Measurements from ENCODE around the gene KIF26B.

The KIF26B gene

DNA sequence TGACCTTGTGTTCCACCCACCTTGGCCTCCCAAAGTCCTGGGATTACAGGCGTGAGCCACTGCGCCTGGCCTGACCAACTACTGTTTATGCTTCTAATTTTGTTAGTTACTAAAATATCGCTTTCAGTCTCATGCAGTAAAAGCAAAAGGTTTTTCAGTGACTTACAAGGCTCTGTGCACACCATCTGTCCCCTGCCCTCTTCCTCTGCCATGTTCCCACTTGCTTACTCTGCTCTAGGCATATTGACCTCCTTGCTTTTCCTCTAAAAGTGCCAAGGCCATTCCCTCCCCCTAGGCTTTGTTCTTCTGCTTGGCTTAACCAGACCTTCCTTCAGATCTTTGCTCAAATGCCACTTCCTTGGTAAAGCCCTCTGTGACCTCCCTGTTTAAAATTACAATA lies 276.9 kb downstream of the KIF26B start:
- DNase-seq (ENCODE audit: low read depth) = no peak

DNA sequence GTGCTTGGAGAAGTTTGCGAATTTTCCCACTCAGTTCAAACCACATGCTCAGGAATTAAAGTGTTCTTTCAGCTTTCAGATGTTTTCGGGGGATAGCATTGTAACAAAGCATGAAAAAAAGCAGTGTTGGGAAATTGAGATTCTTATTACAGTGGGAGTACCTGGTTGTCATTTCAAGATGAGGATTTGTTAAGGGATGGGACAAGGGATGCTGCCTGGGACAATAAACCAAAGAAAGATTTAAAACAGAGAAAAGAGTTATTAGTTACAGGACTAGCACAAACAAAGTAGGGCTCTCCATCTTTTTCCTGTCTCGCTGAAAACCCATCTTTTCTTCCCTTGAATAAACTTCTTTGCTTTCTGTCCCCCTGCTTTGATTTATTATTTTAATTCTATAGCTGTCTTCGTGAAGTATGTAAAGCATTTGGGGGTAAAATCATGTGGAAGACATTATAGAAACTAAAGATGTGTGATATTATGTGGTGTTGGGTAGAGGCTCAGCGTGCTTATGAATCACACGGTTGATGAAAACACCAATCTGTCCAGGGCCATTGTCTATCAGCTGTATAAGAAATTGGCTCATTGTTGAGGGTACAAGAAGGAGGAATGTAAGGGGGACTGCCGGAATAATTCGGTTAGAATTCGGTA lies 277.6 kb downstream of the KIF26B start:
- DNase-seq (ENCODE audit: low read depth) = no peak

DNA sequence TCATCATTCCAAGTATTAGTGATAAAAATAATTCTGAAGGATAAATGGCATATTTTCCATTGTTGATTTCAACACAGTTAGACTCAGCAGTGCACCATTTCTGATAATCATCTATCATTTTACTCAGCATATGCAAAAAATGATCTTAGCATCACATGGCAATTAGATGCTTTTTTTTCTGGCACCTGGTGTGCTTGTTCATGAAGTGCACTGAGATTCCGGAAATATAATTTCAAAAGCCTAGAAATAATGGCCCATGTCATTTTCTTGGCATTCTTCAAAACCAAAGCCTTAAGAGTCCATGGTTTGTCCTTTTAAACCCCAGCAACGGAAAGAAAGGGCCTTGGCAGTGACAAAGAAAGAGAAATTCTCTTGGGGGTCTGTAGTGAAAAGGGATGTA lies 278.8 kb downstream of the KIF26B start:
- DNase-seq (ENCODE audit: low read depth) = no peak

DNA sequence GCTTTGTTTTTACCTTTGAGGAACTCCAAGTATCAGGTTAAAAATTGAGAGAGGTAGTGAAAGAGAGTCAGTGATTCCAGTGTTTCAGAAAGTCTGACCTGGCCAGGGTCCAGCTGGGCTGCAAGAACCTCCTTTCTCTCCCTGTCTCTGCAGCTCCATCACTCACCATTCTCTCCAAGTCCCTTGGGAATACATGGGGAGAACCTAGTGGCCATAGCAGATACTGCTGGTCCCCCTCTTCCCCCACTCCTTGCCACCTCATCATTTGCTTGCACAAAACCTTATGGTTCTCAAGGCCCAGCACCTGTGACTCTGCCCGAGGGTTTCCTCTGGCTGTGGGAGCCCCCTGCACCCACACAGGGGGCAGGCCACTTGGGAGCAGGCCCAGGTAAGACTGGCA lies 279.5 kb downstream of the KIF26B start:
- no peak for DNase-seq (ENCODE audit: low read depth)

DNA sequence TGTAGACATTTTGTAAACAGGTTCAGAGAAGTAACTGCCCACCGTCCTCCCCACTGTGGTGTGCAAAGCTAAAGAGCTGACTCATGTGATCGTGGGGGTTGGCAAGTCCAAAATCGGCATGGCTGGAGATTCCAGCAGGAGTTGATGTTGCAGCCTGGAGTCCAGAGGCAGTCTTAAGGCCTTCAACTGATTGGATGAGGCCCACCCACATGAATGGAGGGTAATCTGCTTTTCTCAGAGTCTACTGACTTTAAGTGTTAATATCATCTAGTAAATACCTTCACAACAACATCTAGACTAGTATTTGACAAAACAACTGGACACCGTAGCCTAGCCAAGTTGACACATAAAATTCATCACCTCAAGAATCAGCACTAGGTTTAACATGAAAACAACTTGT lies 281.6 kb downstream of the KIF26B start:
- DNase-seq (ENCODE audit: low read depth) = no peak

DNA sequence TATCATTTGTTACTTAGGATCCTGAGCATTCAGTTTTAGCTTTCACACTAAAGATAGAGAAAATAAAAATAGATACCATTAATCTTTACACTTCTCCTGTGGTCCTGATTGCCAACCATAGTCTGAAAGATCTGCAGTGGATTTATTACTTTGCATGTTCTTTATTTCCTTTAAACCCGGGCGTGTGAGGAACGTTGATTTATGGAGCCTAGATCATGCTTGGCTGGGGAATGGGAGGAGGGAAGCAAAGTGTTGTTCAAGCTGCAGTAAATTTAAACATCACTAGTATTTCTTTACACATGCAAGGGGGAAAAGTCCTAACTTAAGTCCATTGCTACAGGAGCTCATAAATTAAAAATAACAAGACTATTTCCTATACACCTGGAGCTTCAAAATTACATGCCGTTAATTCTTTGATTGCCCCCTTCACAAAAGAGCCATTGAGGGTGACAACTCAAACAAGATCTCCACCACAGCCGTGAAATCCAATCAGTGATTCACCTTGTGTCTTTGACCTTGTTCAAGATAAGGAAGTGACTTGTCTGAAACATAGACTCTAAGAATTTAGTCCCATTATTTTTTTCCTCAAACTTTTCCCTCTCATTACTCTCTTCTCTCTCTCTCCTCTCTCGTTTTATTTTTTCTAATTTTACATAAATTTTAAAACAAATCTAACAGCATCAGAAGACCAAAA lies 282.7 kb downstream of the KIF26B start:
- DNase-seq (ENCODE audit: low read depth) = no peak

DNA sequence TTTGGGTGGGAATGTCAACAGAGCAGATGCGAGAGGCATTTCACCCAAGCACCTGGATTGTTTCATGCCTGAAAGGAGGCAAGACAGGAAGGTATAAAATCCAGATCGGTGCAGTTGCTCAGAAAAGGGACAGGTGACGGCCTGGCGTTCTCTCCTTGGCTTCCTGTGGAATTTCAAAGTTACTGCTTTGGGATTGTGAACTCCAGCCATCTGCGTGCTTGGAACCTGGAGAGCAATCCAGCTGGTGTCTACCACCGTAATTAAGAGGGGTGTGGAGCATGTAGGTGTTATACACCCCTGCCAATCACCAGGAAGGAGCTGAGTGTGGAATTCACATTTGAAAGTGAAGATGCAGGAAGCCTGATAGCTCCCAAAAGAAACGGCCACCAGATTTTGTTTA lies 286.1 kb downstream of the KIF26B start:
- DNase-seq (ENCODE audit: low read depth) = no peak

DNA sequence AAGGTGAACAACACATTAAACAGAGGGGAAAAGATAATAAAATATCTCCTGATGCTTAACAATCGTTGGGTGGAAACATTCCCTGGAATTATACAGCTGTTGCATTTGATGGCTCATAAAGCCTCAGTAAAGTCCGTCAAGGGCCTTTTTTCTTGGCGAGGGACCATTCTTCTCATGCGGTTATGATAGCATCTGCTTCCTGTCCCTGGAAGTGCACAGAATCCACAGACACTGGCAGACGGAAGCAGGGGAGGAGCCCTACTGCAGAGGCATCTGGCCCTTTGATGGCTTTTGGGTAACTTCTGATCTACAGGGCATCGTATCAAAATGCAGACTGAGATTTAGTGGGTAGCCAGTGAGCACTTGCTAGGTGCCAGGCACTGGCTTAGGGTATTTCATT lies 286.9 kb downstream of the KIF26B start:
- DNase-seq (ENCODE audit: low read depth) = no peak

DNA sequence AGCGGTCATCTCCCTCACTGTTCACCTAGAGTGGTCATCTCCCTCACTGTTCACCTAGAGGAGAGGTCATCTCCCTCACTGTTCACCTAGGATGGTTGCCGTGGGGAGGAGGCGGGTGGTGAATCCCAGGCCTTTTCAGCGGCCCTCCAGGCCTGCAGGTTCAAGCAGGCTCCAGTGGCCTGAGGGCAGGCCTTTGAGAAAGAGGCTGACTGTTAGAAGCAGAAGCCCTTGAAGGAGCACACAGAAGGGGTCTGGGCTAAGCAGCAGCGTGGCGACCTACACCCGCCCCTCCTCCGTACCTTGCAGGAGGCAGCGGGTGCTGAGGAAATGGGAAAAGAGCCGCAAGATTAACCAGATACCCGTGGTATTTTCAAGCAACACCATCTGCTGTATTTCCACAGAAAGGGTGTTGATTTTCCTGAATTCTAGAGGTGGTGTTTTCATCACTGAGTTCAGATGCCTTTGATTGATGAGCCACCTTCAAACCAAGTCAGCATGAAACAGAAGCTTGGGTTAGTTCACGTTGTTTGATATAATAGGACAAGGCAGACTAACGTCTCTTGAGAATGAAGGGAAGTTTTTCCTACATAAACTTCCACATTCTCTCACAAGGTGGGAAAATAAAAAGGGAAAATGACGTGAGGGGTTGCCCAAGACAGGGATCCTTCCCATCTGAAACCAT lies 289.5 kb downstream of the KIF26B start:
- no peak for DNase-seq (ENCODE audit: low read depth)

DNA sequence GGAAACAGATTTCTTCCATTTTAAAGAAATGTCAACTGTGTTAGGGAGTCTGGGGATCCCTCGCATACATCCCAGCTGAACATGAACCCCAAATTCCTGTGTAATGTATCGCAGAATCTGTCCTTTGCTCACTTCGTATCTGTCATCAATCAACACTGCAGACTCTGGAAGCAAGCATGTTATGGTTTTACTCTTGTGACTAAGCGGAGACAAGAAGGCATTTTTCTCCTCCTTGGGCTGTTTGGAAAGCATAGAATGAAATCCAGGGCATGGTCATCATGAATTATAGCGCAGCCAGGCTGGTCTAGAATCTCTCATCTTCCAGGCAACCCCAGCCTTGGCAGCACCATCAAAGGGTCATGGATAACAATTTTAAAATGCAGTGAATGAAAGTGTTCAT lies 290.2 kb downstream of the KIF26B start:
- DNase-seq (ENCODE audit: low read depth) = no peak

DNA sequence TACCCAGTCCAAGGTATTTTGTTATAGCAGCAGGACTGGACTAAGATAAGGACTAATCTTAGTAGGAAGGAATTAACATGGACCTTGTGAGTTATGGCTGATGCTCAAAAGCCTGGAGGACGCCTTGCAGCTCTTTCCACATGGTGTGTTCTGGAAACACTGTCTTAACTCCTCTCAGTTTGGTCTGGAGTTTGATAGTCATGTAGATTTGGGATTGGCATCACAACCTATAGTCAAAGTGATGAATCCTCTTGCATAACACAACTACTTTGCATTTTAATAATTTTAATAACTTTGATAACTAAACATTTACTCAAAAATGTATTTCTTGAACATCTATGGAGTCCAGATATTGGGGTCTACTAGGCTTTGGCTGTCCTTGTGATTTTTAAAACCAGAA lies 293.7 kb downstream of the KIF26B start:
- no peak for DNase-seq (ENCODE audit: low read depth)

DNA sequence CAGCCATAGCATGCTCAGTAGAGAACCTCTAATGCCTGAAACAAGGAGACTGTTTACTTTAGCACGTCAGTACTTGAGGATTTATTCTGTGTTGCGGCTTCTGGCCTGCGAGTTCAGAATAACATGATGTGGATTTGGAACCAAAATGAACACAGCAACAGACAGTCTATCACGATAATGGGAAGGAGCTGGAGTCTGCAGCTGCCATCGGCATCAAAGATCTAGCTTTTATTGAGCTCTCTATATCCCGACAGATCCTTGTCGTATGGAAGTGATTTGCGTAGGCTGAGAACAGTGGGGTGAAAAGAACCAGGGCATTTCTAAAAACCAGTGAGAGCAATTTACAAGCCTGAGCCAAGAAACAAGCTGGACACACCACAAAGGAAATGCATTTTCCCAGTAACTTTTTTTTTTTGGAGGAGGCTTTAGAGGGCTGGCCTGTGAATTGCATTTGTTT lies 294.2 kb downstream of the KIF26B start:
- DNase-seq (ENCODE audit: low read depth) = no peak

DNA sequence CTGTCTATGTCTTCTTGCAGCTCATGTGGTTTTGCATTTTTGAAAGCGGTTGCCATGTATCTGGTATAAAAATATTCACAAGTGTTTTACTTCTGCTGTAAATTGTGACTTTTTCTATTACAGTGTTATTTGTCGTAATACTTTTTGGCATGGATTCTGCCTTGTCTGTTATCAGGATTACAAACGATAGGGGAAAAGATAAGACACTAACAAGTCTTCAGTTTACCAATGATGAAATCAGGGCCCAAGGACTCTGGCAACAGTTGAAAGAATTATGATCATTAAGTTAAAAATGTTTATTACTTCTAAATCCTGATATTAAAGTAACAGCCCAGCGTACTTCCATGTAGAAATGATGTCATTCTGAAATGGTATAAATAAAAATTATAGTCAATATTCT lies 298.8 kb downstream of the KIF26B start:
- DNase-seq (ENCODE audit: low read depth) = no peak

DNA sequence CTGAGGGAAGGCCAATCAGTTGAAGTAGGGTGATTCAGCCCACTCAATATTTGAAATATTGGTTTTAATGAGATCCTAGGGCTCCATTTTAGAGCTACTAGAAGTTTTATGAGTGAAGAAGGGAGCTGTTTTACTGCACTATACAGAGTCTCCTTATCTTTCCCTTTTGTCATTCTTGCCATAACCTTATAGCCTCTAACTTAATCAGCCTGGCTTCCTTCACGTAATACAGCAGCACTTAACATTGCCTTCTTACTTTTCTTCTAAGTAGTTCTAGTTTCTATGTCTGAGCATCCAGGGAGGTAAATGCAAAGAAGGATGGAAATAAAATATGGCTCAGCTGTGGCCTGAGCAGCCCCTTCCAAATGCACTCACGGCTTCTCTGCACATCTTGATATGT lies 299.3 kb downstream of the KIF26B start:
- DNase-seq (ENCODE audit: low read depth) = no peak

DNA sequence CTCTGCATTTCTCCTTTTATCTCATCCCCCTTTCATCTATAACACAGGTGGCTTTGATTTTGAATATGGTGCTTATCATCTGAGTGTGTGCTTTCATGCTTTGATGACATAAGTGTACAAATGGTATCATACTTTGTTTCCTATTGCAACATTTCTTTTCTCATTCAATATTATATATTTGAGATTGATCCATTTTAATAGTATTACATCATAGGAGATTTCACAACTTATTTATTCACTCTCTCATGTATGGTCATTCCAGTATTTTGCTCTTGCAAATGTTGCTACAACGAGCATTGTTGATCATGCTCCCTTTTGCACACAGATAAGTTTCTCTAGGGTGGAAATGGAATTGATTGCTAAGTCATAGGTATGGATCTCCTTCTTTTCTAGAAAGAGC lies 302.8 kb downstream of the KIF26B start:
- DNase-seq (ENCODE audit: low read depth) = no peak

DNA sequence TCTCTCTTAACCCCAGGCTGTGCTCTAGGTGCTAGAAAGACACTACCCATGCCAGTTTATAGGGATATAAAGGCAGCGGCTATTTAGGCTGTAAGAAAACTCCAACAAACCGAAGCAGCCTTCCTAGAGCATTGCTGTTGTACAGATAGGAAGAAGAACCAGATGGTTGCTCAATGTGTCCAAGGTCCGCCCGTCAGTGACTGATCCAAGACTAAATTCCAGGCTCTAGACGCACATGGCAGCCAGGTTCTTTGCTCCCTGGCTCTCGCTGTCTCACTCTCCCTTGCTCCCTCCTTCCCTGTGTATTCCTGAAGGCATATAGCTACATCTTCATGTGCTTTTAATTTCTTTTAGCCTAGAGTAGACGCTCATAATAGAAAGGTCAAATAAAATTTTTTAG lies 303.4 kb downstream of the KIF26B start:
- no peak for DNase-seq (ENCODE audit: low read depth)

DNA sequence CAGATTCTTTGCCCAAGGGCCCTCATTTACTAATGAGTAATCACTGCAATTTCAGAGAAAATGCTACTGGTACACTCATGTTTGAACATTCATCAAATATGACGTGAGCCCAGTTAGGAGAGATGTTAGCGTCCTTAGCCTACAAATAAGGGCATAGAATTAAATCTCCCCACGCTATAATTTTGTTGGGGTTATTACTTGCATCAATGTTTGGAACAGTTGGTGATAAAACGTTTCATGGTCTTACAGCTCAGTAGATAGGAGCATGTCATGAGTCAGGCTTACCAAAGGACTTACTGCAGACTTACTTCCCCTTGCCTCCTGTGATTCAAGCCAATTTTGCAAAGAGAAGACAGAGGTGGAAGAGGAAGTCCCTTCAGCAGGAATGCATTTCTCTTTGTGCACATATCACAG lies 304.0 kb downstream of the KIF26B start:
- DNase-seq (ENCODE audit: low read depth) = no peak

DNA sequence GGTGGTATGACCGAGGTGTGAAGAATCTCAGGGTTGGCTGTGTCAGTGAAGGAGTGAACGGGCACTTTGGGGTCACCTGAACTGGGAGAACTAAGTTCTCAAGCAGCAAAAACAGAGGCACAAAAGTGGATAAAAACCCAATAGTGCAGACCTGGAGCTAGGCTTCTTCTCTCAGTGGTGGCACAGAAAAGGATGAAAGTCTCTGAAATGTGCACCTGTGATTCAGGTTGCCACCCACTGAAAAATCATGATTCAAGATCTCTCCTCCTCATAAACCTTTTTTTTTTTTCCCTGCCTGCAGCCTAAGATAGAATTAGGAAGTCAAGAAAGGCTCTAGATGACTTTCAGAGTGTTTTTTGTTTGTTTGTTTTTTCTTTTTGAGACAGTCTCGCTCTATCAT lies 304.8 kb downstream of the KIF26B start:
- DNase-seq (ENCODE audit: low read depth) = no peak

DNA sequence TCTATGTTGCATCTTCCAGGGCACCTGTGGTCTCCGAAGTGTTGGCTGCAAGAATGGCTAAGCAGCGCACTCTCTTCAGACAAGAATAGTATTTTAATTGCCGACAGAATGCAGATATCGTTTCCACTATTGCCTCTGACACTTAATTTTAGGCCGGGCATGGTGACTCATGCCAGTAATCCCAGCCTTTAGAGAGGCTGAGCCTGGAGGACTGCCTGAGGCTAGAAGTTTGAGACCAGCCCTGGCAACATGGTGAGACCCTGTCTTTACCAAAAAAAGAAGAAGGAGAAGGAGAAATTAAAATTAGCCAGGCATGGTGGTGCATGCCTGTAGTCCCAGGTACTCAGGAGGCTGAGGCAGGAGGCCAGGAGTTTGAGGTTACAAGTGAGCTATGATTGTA lies 306.9 kb downstream of the KIF26B start:
- no peak for DNase-seq (ENCODE audit: low read depth)

DNA sequence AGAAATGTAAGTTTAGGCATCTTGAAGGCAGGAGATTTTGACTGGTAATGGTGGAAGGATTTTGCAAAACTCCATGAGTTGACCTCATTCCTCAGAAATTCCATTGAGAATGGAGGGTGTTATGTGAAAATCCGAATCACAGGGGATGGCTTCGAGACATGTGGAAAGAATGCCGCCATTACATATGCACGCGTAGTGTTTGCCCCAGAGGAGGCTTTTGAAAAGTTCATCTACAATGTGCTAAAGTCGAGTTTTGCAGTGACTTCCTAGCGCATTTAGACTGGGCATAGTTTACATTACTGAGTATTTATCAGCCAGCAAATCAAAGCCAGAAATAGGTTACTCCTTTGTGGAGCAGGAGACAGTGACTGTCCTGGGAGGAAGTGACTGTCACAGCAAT lies 307.4 kb downstream of the KIF26B start:
- DNase-seq (ENCODE audit: low read depth) = no peak

DNA sequence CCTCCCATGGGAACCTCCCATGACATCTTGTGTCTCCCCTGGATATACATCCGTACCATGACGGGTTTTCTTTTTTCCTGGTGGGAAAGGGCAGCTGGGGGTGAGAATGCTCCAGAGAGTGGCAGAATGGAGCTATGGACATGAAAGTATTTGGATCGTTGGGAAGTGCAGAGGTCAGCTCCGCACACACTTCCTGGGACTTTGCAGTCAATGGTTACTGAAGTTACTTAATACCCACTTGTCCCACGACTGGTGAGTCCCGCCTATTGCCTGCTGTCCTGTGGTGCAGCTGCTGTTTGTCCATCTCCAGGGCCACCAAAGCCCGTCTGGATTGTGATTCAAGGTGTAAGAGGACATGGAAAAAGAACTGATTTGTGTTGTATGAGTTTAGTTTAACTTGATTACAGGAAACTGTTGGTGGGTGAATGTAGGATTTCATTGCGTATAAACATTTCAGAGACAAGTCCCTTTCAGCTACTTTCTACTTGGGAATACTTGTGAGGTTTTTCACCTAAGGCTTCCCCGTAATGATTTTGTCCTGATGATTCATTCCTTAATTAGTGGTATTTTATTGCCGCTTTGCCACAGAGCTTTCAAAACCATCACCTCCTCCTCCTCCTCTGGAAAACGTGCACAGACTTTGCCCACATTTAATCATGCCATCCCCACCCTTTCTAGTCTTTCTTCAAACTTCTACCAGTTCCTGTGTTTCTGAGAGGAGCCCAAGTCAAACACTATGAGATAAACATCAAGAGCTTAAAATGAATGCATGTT lies 308.8 kb downstream of the KIF26B start:
- no peak for DNase-seq (ENCODE audit: low read depth)

DNA sequence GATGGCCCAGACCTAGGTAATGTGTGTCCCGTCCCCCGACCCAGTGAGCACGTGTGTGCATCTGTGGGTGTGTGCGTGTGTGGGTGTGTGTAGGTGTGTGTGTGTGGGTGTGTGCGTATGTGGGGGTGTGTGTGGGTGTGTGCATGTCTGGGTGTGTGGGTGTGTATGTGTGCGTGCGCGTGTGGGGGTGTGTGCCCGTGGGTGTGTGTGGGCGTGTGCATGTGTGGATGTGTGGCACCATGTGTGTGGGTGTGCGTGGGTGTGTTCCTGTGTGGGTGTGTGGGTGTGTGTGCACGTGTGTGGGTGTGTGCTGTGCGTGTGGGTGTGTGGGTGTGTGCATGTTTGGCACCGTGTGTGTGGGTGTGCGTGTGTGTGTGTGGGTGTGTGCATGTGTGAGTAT lies 309.5 kb downstream of the KIF26B start:
- no peak for DNase-seq (ENCODE audit: low read depth)

DNA sequence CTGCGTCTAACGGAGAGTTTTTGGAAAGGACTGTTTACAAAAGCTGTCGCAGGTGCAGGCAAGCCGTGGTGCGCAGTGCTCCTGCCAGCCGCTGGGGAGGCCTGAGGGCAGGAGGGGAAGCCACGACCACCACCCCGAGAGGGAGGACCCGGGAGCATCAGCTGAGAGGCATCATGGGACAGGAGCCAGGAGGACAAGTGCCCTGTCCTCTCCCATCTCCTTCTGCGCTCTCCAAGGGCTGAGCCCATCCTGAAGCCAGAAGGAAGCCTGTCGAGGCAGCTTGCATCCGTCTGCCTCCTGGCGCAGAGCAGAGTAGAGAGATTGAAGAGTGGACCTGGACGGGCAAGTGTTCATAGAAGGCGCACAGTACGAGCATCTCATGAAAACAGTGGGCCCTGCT lies 310.9 kb downstream of the KIF26B start:
- no peak for DNase-seq (ENCODE audit: low read depth)

All from activated T-helper 1 cell treated with Interleukin-2 at 50 U/mL for 16 hours (primary cell).